ENCODE measurements around the gene SERPINC1.

SERPINC1 gene

DNA sequence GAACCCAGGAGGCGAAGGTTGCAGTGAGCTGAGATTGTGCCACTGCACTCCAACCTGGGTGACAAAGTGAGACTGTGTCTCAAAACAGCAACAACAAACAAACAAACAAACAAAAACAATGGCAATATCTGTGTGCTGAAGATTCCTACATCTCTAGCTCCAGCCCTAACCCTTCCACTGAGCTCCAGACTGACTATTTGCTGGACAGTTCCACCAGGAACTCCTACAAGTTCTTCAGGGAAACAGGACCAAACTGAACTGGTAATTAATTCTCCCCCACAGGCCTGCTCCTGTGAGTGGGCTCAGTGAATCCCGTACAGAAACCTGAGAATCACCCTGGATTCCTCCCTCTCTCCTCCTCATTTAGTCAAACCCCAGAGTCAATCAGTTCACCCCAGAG, 1.5 kb downstream of the SERPINC1 start:
- DNase-seq (ENCODE audit: low read depth), result peak; percentile 12
- TF ChIP-seq CTCF (conservative IDR thresholded peaks at IDR 0.05; ENCODE audit: low read depth, low read length), result no peak
- H3K4me3 ChIP-seq (ENCODE audit: low read depth, low read length), result no peak overlapping the region

- no peak overlapping the region for H3K4me3 ChIP-seq (ENCODE audit: low read depth, low read length)
- peak; percentile 56 for DNase-seq (ENCODE audit: low read depth)
- TF ChIP-seq CTCF (conservative IDR thresholded peaks at IDR 0.05; ENCODE audit: low read depth, low read length), result peak; percentile 74
Measured at GRCh38 chr1:173914366-173914871, 2.7 kb downstream of the SERPINC1 start.

DNA sequence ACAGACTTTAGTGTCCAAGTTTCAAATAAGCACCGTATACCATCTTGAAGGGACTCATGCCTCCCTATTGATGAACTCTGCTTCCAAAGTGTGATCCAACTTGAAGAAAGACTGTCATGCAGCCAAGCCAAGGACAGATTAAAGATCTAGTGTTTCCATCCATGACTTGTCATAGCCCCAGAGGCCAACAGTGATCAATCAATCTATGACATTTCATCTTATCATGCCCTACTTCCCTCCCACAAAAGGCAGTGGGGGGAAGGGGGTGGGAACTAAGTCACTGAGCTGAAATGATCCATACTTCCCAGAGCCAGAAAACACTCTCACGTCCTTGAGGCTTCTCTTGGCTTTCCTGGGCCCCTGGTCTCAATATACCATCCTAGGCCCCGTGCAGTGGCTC, 4.0 kb downstream of the SERPINC1 start:
- no peak for DNase-seq (ENCODE audit: low read depth)
- no peak for TF ChIP-seq CTCF (conservative IDR thresholded peaks at IDR 0.05; ENCODE audit: low read depth, low read length)
- no peak overlapping the region for H3K4me3 ChIP-seq (ENCODE audit: low read depth, low read length)

DNA sequence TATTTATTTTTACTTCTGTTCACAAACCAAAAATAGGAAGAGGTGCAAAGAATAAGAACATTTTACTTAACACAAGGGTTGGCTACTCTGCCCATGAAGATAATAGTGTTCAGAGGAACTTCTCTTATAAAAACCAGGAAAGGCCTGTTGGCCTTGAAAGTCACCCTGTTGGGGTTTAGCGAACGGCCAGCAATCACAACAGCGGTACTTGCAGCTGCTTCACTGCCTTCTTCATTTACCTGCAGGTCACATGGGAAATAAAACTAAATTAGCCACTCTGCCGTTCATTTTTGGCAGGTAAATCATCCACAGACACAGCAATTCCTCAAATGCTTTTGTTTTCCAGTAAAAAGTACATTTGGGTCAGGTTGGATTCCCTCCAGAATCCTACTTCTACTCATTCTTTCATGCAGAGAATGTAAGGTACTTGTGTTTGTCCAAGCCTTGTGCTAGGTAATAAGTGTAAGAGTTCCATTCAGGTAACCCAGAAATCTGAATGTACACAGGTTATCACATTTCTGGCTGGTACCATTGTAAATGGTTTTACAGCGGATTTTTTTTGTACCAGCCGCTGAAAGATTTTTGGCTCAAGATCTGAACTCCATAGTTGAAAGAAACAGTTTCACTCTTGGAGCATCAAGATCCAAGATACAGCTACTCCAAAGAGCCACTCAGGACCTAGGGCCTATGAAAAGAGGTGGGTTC, 13.1 kb downstream of the SERPINC1 start:
- no peak for DNase-seq (ENCODE audit: low read depth)
- TF ChIP-seq CTCF (conservative IDR thresholded peaks at IDR 0.05; ENCODE audit: low read depth, low read length), result no peak
- H3K4me3 ChIP-seq (ENCODE audit: low read depth, low read length), result no peak overlapping the region

GRCh38 chr1:173900992-173901391, 16.1 kb downstream of the SERPINC1 start:
- TF ChIP-seq CTCF (conservative IDR thresholded peaks at IDR 0.05; ENCODE audit: low read depth, low read length), result no peak
- H3K4me3 ChIP-seq (ENCODE audit: low read depth, low read length), result no peak overlapping the region
- no peak for DNase-seq (ENCODE audit: low read depth)

DNA sequence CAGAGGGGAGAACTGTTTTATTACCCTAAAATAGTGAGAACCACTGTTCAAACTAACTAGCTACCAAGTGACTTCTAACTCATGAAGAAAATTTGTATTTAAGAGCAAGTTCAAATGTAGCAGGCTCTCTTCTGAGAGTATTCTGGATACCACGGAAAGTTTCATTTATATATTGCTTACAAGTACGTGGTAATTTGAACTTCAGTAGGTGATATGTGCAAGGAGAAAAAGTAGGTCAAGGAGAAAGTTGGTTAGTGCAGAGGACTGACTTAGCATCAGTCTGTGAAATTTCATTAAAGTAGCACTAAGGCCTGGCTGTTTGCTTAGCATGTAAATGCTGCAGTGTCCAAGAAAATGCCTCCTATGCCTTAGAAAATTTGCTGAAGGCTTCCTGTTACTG, 16.7 kb downstream of the SERPINC1 start:
- no peak for DNase-seq (ENCODE audit: low read depth)
- H3K4me3 ChIP-seq (ENCODE audit: low read depth, low read length), result no peak overlapping the region
- no peak for TF ChIP-seq CTCF (conservative IDR thresholded peaks at IDR 0.05; ENCODE audit: low read depth, low read length)

- TF ChIP-seq CTCF (conservative IDR thresholded peaks at IDR 0.05; ENCODE audit: low read depth, low read length), result no peak
- H3K4me3 ChIP-seq (ENCODE audit: low read depth, low read length), result no peak overlapping the region
- no peak for DNase-seq (ENCODE audit: low read depth)
Measured at GRCh38 chr1:173894189-173894588, 22.9 kb downstream of the SERPINC1 start.

Measured in choroid plexus epithelial cell (primary cell).